HepG2 (cell line): ENCODE measurements around the gene CTF1. TPM values are rescaled to one million over a fixed set of nuclear protein-coding genes. Genes with fewer than 3 reads are reported as not detected.

Source experiments
- ATAC-seq: fragments of 200-7000 bp; cut with Tn5 transposase; 3 replicates; pipeline ENCODE4 v1.9.1; 2020; ENCODE audit warnings: mild to moderate bottlenecking, moderate library complexity
- BruUV-seq: library from RNA; stranded (reverse); fragments of 400-500 nt; replicated peaks from 2 replicates; lab custom pipeline; 2021; lab: Mats Ljungman, UMichigan
- CTCF ChIA-PET: fragments of 300-600 bp; formaldehyde crosslinking; extraction: SDS; loops from one replicate; lab custom pipeline; 2021; ENCODE audit warnings: low total read pairs, inconsistent platforms, low intra/inter-chr PET ratio; lab: Yijun Ruan, JAX
- POLR2A ChIA-PET: fragments of 350-600 bp; sonication (Branson Sonifier 250); formaldehyde crosslinking; loops from one replicate; lab custom pipeline; 2020; ENCODE audit warnings: antibody characterized with exemption, inconsistent platforms; lab: Yijun Ruan, JAX
- DNase-seq: peaks from one replicate; pipeline ENCODE4 v3.0.0-alpha.2; 2015; ENCODE audit warnings: low spot score
- FAIRE-seq: peaks from 3 replicates; lab custom pipeline; 2011; peaks lifted over from hg19 to GRCh38; lab: Jason Lieb, UNC
- H2AFZ ChIP-seq: one replicate; pipeline ENCODE4 v1.6.1; 2011; ENCODE audit warnings: low read length, inconsistent platforms
- H3K27ac ChIP-seq: fragments of 300-600 bp; 3 replicates; pipeline ENCODE4 v1.8.0; 2011; ENCODE audit warnings: mixed run types, mild to moderate bottlenecking, mixed read lengths, low read length, inconsistent platforms; ENCODE audit not compliant: insufficient read depth; ENCODE audit errors: extremely low read length
- H3K27me3 ChIP-seq, 2 experiments: fragments of 200-600 bp in 1 of 2; 2 replicates in 1 of 2; 3 replicates in 1 of 2; pipeline versions ENCODE4 v1.6.0 to v1.8.0; 2011; ENCODE audit warnings: low read length in 2 of 2, mild to moderate bottlenecking in 2 of 2, moderate library complexity in 2 of 2, inconsistent platforms in 1 of 2; ENCODE audit not compliant: insufficient read depth in 2 of 2, control insufficient read depth in 1 of 2
- H3K36me3 ChIP-seq, 2 experiments: fragments of 200-600 bp in 1 of 2; replicated peaks in 1 of 2; 2 replicates in 1 of 2; 3 replicates in 1 of 2; pipeline versions ENCODE4 v1.5.1 to v1.8.0; 2011; ENCODE audit warnings: low read length in 2 of 2, inconsistent platforms in 1 of 2; ENCODE audit not compliant: insufficient read depth in 2 of 2, control insufficient read depth in 1 of 2
- H3K4me1 ChIP-seq: 2 replicates; pipeline ENCODE4 v1.5.1; 2012; ENCODE audit warnings: low read length, inconsistent platforms; ENCODE audit not compliant: insufficient read depth
- H3K4me2 ChIP-seq: 2 replicates; pipeline ENCODE4 v1.6.0; 2011; ENCODE audit warnings: low read depth, low read length, inconsistent platforms
- H3K4me3 ChIP-seq, 3 experiments: fragments of 200-600 bp in 1 of 3; sonication (generic), shearing (Covaris generic) in 1 of 3; replicated peaks in 1 of 3; 2 replicates each; pipeline ENCODE4 v1.5.1; 2011 to 2016; ENCODE audit warnings: low read length in 3 of 3, inconsistent platforms in 2 of 3, low read depth in 2 of 3, mild to moderate bottlenecking in 2 of 3, control low read depth in 1 of 3, mixed read lengths in 1 of 3; ENCODE audit not compliant: insufficient read depth in 1 of 3
- H3K79me2 ChIP-seq: one replicate; pipeline ENCODE4 v1.6.1; 2011; ENCODE audit warnings: low read length, inconsistent platforms; ENCODE audit not compliant: insufficient read depth
- H3K9ac ChIP-seq: 2 replicates; pipeline ENCODE4 v1.6.0; 2011; ENCODE audit warnings: mild to moderate bottlenecking, low read depth, low read length, inconsistent platforms; ENCODE audit not compliant: insufficient read depth
- H3K9me3 ChIP-seq: 2 replicates; pipeline ENCODE4 v1.5.1; 2012; ENCODE audit warnings: mild to moderate bottlenecking, low read length
- H4K20me1 ChIP-seq: 2 replicates; pipeline ENCODE4 v1.6.0; 2011; ENCODE audit warnings: inconsistent platforms, mild to moderate bottlenecking, low read length, moderate library complexity; ENCODE audit not compliant: insufficient read depth
- PHF20 ChIP-seq: sonication (generic); formaldehyde crosslinking; IDR thresholded peaks from 2 replicates; pipeline ENCODE4 v1.5.0; 2020; ENCODE audit warnings: mild to moderate bottlenecking, missing genetic modification reagents
- PHF21A ChIP-seq: sonication (generic); formaldehyde crosslinking; IDR thresholded peaks from 2 replicates; pipeline ENCODE4 v1.5.0; 2020; ENCODE audit warnings: mild to moderate bottlenecking, missing genetic modification reagents
- RORA ChIP-seq: sonication (generic); formaldehyde crosslinking; IDR thresholded peaks from 2 replicates; pipeline ENCODE4 v1.5.0; 2020; ENCODE audit warnings: mild to moderate bottlenecking, missing genetic modification reagents, moderate library complexity
- TBP ChIP-seq: sonication (generic); formaldehyde crosslinking; IDR thresholded peaks from 2 replicates; pipeline ENCODE4 v1.5.0; 2020; ENCODE audit warnings: missing genetic modification reagents
- ZNF329 ChIP-seq: sonication (generic); formaldehyde crosslinking; IDR thresholded peaks from 2 replicates; pipeline ENCODE4 v1.9.0; 2021; ENCODE audit warnings: low read depth, mild to moderate bottlenecking, missing genetic modification reagents
- ZNF501 ChIP-seq: sonication (generic); formaldehyde crosslinking; IDR thresholded peaks from 2 replicates; pipeline ENCODE4 v1.5.1; 2020; ENCODE audit warnings: mild to moderate bottlenecking, moderate library complexity, missing genetic modification reagents
- ZNF615 ChIP-seq: sonication (generic); formaldehyde crosslinking; IDR thresholded peaks from 2 replicates; pipeline ENCODE4 v1.5.0; 2020; ENCODE audit warnings: mild to moderate bottlenecking, missing genetic modification reagents, borderline replicate concordance
- ZNF737 ChIP-seq: sonication (generic); formaldehyde crosslinking; IDR thresholded peaks from 2 replicates; pipeline ENCODE4 v1.5.0; 2020; ENCODE audit warnings: missing genetic modification reagents, mild to moderate bottlenecking, borderline replicate concordance
- ZNF788 ChIP-seq: sonication (generic); formaldehyde crosslinking; IDR thresholded peaks from 2 replicates; pipeline ENCODE4 v1.5.0; 2020; ENCODE audit warnings: mild to moderate bottlenecking, missing genetic modification reagents, borderline replicate concordance
- WGBS: methylation state at CpG from one replicate; pipeline ENCODE4 v1.1.6; 2017; ENCODE audit warnings: low lambda C conversion rate; 5-methylcytosine and 5-hydroxymethylcytosine counted together
- in situ Hi-C: cut with HindIII; loops from 2 replicates; pipeline ENCODE4 v1.10.0; 2017; ENCODE audit warnings: low pct_unique_long_range_greater_than_20kb; ENCODE audit not compliant: extremely low pct_ligation_motif_present
- intact Hi-C: fragments of 100-400 bp; cut with micrococcal nuclease; formaldehyde crosslinking; loops from one replicate; pipeline ENCODE4 v1.10.0; 2022; ENCODE audit not compliant: unreplicated experiment
- polyA plus RNA-seq, 8 experiments: library from polyadenylated mRNA; depleted of rRNA in 3 of 8; stranded (reverse) in 7 of 8; unstranded in 1 of 8; fragments of >200 nt; fragmentation: Illumina TruSeq in 4 of 8; extraction: Trizol in 4 of 8; gene quantifications; 2 replicates each; pipeline versions ENCODE4 v1.2.1 to v1.2.3, GENCODE V29; 2011 to 2016; ENCODE audit warnings: low read depth in 4 of 8, missing spikeins in 1 of 8, mixed read lengths in 1 of 8; ENCODE audit not compliant: insufficient read depth in 1 of 8
- total RNA-seq, 5 experiments: library from RNA; depleted of rRNA; stranded (reverse); fragments of >200 nt; fragmentation: Illumina TruSeq; extraction: Trizol; gene quantifications; 2 replicates each; pipeline ENCODE4 v1.2.3, GENCODE V29; 2016; ENCODE audit warnings: low read depth in 1 of 5
- TF ChIP-seq, protein P1 (sequence below): sonication (generic); formaldehyde crosslinking; IDR thresholded peaks from 2 replicates; pipeline ENCODE4 v1.8.1; 2023; ENCODE audit warnings: mild to moderate bottlenecking, moderate library complexity, missing genetic modification reagents
- TF ChIP-seq, protein P2 (sequence below): sonication (generic); formaldehyde crosslinking; IDR thresholded peaks from 2 replicates; pipeline ENCODE4 v1.5.0; 2020; ENCODE audit warnings: mild to moderate bottlenecking, missing genetic modification reagents
- TF ChIP-seq, protein P3 (sequence below): sonication (generic); formaldehyde crosslinking; IDR thresholded peaks from 2 replicates; pipeline ENCODE4 v1.9.0; 2022; ENCODE audit warnings: missing genetic modification reagents, mild to moderate bottlenecking, borderline replicate concordance
- TF ChIP-seq, protein P4 (sequence below): sonication (generic); formaldehyde crosslinking; conservative IDR thresholded peaks from 2 replicates; pipeline ENCODE4 v1.4.0; 2020; ENCODE audit warnings: mild to moderate bottlenecking, missing genetic modification reagents, moderate library complexity

The CTF1 gene
- total and polyA plus RNA-seq, 2 of the 13 experiments (the other 11 are each of a cell fraction or from before 2014, with no cell fraction given) = 0.13 to 1.8 TPM

DNA sequence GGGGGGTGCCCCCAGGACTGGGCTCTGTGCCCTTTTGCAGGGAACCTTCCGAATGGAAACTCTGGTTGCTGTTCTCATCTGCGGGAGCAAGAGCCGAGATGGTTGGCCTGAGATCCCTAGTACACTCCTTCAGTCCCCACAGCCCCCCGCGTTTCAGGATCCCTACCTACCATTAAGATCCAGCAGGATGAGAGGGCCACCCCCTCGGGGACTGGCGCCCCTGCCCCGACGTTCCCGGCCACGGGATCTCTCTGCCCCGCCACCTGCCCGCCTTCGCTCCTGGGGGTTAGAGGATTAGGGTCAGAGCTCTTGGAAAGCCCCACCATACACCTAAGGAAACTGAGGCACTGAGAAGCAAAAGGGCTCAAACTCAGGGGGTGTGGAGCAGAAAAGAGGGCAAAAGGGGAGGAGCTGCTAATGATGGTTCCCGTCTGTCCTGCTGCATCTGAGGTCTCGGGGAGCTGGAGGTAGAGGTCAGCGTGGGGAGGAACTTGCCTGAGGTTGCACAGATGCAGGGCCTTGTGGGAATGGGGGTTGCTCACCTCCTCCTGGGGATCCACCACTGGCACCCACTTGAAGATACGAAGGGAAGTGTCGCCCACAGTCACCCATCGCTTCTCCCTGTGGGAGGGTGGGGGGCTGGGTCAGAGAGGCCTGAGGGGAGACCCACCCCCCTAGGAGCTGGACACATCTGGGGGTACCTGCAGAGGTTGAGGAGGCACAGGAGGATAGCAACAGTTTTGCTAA lies 3.6 kb upstream of the CTF1 start:
- in situ Hi-C loops (loop anchor here (10.0 kb wide), 1 partner anchor 48 kb away; no protein-coding TSS in a partner anchor), intact Hi-C loops (no loop called here)
- CTCF ChIA-PET = no interaction called here
- H2AFZ ChIP-seq = no peak overlapping the region
- POLR2A ChIA-PET = interaction anchor here (0.8 to 1.9 kb wide), 5 partner anchors 9 to 145 kb away, joined by 3 to 8 read pairs (median 6); partner anchors contain the start of genes FBXL19 and PHKG2
- DNase-seq = no peak
- no peak for ATAC-seq
- peaks cover 6 to 9% of the 10 kb centered on the region in 2 experiments; a peak in 4 of 5 replicates for H3K36me3 ChIP-seq
- peak overlapping the region; percentile 97 for H3K4me2 ChIP-seq
- no peaks in the 10 kb centered on the region for H3K9me3 ChIP-seq
- no peaks in the 10 kb centered on the region for H3K27me3 ChIP-seq
- H3K9ac ChIP-seq = peak overlapping the region; percentile 99
- H3K4me3 ChIP-seq = peak overlapping the region; percentile 72 to 100 (median 84)
- 95% methylated on average over 19 of the region's 20 CpGs for WGBS
- FAIRE-seq = no peak
- H3K79me2 ChIP-seq = peaks cover 8% of the 10 kb centered on the region
- H3K27ac ChIP-seq = peak overlapping the region; percentile 65
- peaks cover 47% of the 10 kb centered on the region for H3K4me1 ChIP-seq
- H4K20me1 ChIP-seq = no peaks in the 10 kb centered on the region
- no TSS peak for BruUV-seq
- TF ChIP-seq, protein P1, sequence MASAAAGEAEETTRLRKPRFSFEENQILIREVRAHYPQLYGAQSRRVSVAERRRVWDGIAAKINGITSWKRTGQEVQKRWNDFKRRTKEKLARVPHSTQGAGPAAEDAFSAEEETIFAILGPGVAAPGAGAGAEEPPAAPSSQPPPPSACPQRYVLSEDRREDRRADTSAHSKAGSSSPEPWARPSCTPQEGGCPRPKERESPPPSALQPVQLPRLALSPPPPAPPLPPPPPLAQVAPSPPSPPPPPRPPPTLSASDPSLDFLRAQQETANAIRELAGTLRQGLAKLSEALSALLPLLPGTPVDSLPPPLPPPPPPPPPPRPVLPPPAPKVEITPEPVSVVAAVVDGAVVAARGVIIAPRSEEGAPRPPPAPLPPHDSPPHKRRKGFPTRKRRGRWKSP (CRISPR knock-in tag) = no peak
- no peak for TF ChIP-seq ZNF615
- TF ChIP-seq ZNF788 (CRISPR knock-in tag) = peak; percentile 32; the same call in 1 of the 2 replicates
- TF ChIP-seq, protein P2, sequence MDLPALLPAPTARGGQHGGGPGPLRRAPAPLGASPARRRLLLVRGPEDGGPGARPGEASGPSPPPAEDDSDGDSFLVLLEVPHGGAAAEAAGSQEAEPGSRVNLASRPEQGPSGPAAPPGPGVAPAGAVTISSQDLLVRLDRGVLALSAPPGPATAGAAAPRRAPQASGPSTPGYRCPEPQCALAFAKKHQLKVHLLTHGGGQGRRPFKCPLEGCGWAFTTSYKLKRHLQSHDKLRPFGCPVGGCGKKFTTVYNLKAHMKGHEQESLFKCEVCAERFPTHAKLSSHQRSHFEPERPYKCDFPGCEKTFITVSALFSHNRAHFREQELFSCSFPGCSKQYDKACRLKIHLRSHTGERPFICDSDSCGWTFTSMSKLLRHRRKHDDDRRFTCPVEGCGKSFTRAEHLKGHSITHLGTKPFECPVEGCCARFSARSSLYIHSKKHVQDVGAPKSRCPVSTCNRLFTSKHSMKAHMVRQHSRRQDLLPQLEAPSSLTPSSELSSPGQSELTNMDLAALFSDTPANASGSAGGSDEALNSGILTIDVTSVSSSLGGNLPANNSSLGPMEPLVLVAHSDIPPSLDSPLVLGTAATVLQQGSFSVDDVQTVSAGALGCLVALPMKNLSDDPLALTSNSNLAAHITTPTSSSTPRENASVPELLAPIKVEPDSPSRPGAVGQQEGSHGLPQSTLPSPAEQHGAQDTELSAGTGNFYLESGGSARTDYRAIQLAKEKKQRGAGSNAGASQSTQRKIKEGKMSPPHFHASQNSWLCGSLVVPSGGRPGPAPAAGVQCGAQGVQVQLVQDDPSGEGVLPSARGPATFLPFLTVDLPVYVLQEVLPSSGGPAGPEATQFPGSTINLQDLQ (CRISPR knock-in tag) = peak; percentile 65; the same call in 1 of the 2 replicates
- TF ChIP-seq PHF21A = peak; percentile 41; the same call in 1 of the 2 replicates
- TF ChIP-seq ZNF501 (CRISPR knock-in tag) = peak; percentile 30; the same call in 1 of the 2 replicates
- TF ChIP-seq, protein P3, sequence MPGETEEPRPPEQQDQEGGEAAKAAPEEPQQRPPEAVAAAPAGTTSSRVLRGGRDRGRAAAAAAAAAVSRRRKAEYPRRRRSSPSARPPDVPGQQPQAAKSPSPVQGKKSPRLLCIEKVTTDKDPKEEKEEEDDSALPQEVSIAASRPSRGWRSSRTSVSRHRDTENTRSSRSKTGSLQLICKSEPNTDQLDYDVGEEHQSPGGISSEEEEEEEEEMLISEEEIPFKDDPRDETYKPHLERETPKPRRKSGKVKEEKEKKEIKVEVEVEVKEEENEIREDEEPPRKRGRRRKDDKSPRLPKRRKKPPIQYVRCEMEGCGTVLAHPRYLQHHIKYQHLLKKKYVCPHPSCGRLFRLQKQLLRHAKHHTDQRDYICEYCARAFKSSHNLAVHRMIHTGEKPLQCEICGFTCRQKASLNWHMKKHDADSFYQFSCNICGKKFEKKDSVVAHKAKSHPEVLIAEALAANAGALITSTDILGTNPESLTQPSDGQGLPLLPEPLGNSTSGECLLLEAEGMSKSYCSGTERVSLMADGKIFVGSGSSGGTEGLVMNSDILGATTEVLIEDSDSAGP (CRISPR knock-in tag) = 0 out of 2 replicates have a peak, but pooled peaks have one; percentile 15
- TF ChIP-seq RORA (CRISPR knock-in tag) = no peak
- TF ChIP-seq, protein P4, sequence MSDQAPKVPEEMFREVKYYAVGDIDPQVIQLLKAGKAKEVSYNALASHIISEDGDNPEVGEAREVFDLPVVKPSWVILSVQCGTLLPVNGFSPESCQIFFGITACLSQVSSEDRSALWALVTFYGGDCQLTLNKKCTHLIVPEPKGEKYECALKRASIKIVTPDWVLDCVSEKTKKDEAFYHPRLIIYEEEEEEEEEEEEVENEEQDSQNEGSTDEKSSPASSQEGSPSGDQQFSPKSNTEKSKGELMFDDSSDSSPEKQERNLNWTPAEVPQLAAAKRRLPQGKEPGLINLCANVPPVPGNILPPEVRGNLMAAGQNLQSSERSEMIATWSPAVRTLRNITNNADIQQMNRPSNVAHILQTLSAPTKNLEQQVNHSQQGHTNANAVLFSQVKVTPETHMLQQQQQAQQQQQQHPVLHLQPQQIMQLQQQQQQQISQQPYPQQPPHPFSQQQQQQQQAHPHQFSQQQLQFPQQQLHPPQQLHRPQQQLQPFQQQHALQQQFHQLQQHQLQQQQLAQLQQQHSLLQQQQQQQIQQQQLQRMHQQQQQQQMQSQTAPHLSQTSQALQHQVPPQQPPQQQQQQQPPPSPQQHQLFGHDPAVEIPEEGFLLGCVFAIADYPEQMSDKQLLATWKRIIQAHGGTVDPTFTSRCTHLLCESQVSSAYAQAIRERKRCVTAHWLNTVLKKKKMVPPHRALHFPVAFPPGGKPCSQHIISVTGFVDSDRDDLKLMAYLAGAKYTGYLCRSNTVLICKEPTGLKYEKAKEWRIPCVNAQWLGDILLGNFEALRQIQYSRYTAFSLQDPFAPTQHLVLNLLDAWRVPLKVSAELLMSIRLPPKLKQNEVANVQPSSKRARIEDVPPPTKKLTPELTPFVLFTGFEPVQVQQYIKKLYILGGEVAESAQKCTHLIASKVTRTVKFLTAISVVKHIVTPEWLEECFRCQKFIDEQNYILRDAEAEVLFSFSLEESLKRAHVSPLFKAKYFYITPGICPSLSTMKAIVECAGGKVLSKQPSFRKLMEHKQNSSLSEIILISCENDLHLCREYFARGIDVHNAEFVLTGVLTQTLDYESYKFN = no peak
- no peak for TF ChIP-seq TBP (CRISPR knock-in tag)
- TF ChIP-seq PHF20 (CRISPR knock-in tag) = no peak
- no peak; the same call in 1 of the 2 replicates for TF ChIP-seq ZNF737 (CRISPR knock-in tag)
- no peak for TF ChIP-seq ZNF329 (CRISPR knock-in tag)
